Measurements from ENCODE around the gene NPM3.

- TF ChIP-seq CTCF (IDR thresholded peaks at IDR 0.05) (no peak), POLR2A (IDR thresholded peaks at IDR 0.05) (no peak)
Measured at GRCh38 chr10:101776161-101776817, 7.0 kb downstream of the NPM3 start.
